Measurements from ENCODE around the gene MRTO4.

Gene MRTO4

DNA sequence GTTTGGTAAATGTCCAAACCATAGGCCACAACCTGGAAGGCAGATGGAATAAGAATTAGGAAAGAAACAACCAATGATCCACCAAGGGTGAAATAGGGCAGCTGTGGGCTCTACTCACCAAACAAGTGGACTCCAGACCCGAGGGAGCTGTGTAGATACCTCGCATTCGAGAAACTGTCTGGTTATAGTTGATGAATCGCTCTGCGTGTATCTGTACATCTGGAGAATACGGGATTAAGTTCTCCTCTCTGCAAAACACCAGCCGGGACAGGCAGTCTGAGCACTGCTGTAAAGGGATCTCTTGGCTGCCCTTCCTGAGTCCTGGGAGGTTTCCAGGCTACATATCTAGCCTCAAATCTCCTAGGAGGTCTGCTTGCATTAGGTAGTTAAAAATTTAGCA is 32.2 kb upstream of the MRTO4 start:
- no peak overlapping the region for H3K18ac ChIP-seq (ENCODE audit: low read length)
- no peaks in the 10 kb centered on the region for H3K27me3 ChIP-seq (ENCODE audit: control insufficient read depth in 3 of 3, insufficient read depth in 3 of 3, low read depth in 1 of 3, low read length in 3 of 3)
- no peak overlapping the region for H3K14ac ChIP-seq (ENCODE audit: low read length)
- no peak overlapping the region for H4K91ac ChIP-seq (ENCODE audit: low read depth, low read length, poor library complexity)
- no peak overlapping the region for H3K27ac ChIP-seq (replicated peaks; ENCODE audit: low read length)
- H3K4ac ChIP-seq (ENCODE audit: low read length) = no peak overlapping the region
- no peak overlapping the region for H2BK15ac ChIP-seq (ENCODE audit: low read length)
- no peak overlapping the region for H2AK5ac ChIP-seq (ENCODE audit: low read depth, low read length)
- no peaks in the 10 kb centered on the region for H3K9me3 ChIP-seq (replicated peaks in 1 of 2; ENCODE audit: control insufficient read depth in 2 of 2, insufficient read depth in 1 of 2, low read depth in 1 of 2, low read length in 2 of 2)
- no peak overlapping the region for H2BK12ac ChIP-seq (ENCODE audit: low read length)
- DNase-seq (ENCODE audit: low spot score) = no peak
- H2BK120ac ChIP-seq (ENCODE audit: low read depth, low read length) = no peak overlapping the region
- H3K9ac ChIP-seq (ENCODE audit: low read depth, low read length, poor library complexity) = no peak overlapping the region
- peaks cover 37 to 99% of the 10 kb centered on the region in 2 donors for H3K36me3 ChIP-seq (replicated peaks in 1 of 2; ENCODE audit: control insufficient read depth in 2 of 2, insufficient read depth in 2 of 2, low read length in 2 of 2)
- no peak overlapping the region for H3K23ac ChIP-seq (ENCODE audit: low read depth, low read length, poor library complexity)
- H3K4me1 ChIP-seq (ENCODE audit: control insufficient read depth in 2 of 2, insufficient read depth in 1 of 2, low read depth in 1 of 2, low read length in 2 of 2) = no peaks in the 10 kb centered on the region
- peaks cover 4% of the 10 kb centered on the region for H3K79me1 ChIP-seq (ENCODE audit: low read depth, low read length)
- H4K8ac ChIP-seq (ENCODE audit: low read depth, low read length) = no peak overlapping the region
- no peak overlapping the region for H2AFZ ChIP-seq (ENCODE audit: low read length)
- H2BK5ac ChIP-seq (ENCODE audit: low read length) = no peak overlapping the region
- no peak overlapping the region for H3K4me2 ChIP-seq (ENCODE audit: insufficient read depth, low read length, poor library complexity, severe bottlenecking)
- no peak overlapping the region for H3K4me3 ChIP-seq (ENCODE audit: low read length in 2 of 2)
- WGBS, 2 donors (ENCODE audit: extremely low coverage in 2 of 2, insufficient read length in 2 of 2, insufficient replicate concordance in 1 of 2) = no CpG with 5 or more reads among the region's 7 CpGs

- no peak for DNase-seq (ENCODE audit: low spot score)
- H3K9ac ChIP-seq (ENCODE audit: low read depth, low read length, poor library complexity) = no peak overlapping the region
- no peaks in the 10 kb centered on the region for H3K9me3 ChIP-seq (replicated peaks in 1 of 2; ENCODE audit: control insufficient read depth in 2 of 2, insufficient read depth in 1 of 2, low read depth in 1 of 2, low read length in 2 of 2)
- no peak overlapping the region for H2AFZ ChIP-seq (ENCODE audit: low read length)
- no peak overlapping the region for H2AK5ac ChIP-seq (ENCODE audit: low read depth, low read length)
- WGBS, 2 donors (ENCODE audit: extremely low coverage in 2 of 2, insufficient read length in 2 of 2, insufficient replicate concordance in 1 of 2) = no CpG with 5 or more reads among the region's 8 CpGs
- no peak overlapping the region for H3K14ac ChIP-seq (ENCODE audit: low read length)
- H3K4me2 ChIP-seq (ENCODE audit: insufficient read depth, low read length, poor library complexity, severe bottlenecking) = no peak overlapping the region
- no peak overlapping the region for H4K91ac ChIP-seq (ENCODE audit: low read depth, low read length, poor library complexity)
- H2BK15ac ChIP-seq (ENCODE audit: low read length) = no peak overlapping the region
- H3K27ac ChIP-seq (replicated peaks; ENCODE audit: low read length) = no peak overlapping the region
- no peak overlapping the region for H3K4me3 ChIP-seq (ENCODE audit: low read length in 2 of 2)
- no peak overlapping the region for H2BK5ac ChIP-seq (ENCODE audit: low read length)
- no peak overlapping the region for H2BK12ac ChIP-seq (ENCODE audit: low read length)
- H4K8ac ChIP-seq (ENCODE audit: low read depth, low read length) = no peak overlapping the region
- peaks cover 4% of the 10 kb centered on the region for H3K79me1 ChIP-seq (ENCODE audit: low read depth, low read length)
- no peaks in the 10 kb centered on the region for H3K27me3 ChIP-seq (ENCODE audit: control insufficient read depth in 3 of 3, insufficient read depth in 3 of 3, low read depth in 1 of 3, low read length in 3 of 3)
- H3K4ac ChIP-seq (ENCODE audit: low read length) = no peak overlapping the region
- no peaks in the 10 kb centered on the region for H3K4me1 ChIP-seq (ENCODE audit: control insufficient read depth in 2 of 2, insufficient read depth in 1 of 2, low read depth in 1 of 2, low read length in 2 of 2)
- no peak overlapping the region for H2BK120ac ChIP-seq (ENCODE audit: low read depth, low read length)
- H3K36me3 ChIP-seq (replicated peaks in 1 of 2; ENCODE audit: control insufficient read depth in 2 of 2, insufficient read depth in 2 of 2, low read length in 2 of 2) = peaks cover 41 to 100% of the 10 kb centered on the region in 2 donors
- no peak overlapping the region for H3K23ac ChIP-seq (ENCODE audit: low read depth, low read length, poor library complexity)
- no peak overlapping the region for H3K18ac ChIP-seq (ENCODE audit: low read length)
Observed at GRCh38 chr1:19220080-19220846, 31.3 kb upstream of the MRTO4 start.

GRCh38 chr1:19220991-19221390 is 30.6 kb upstream of the MRTO4 start:
- H2BK5ac ChIP-seq (ENCODE audit: low read length) = no peak overlapping the region
- WGBS, 2 donors (ENCODE audit: extremely low coverage in 2 of 2, insufficient read length in 2 of 2, insufficient replicate concordance in 1 of 2) = no CpG with 5 or more reads among the region's 7 CpGs
- no peak overlapping the region for H3K9ac ChIP-seq (ENCODE audit: low read depth, low read length, poor library complexity)
- H3K14ac ChIP-seq (ENCODE audit: low read length) = no peak overlapping the region
- H3K23ac ChIP-seq (ENCODE audit: low read depth, low read length, poor library complexity) = no peak overlapping the region
- H4K91ac ChIP-seq (ENCODE audit: low read depth, low read length, poor library complexity) = no peak overlapping the region
- H3K9me3 ChIP-seq (replicated peaks in 1 of 2; ENCODE audit: control insufficient read depth in 2 of 2, insufficient read depth in 1 of 2, low read depth in 1 of 2, low read length in 2 of 2) = no peaks in the 10 kb centered on the region
- H2AFZ ChIP-seq (ENCODE audit: low read length) = no peak overlapping the region
- peaks cover 4% of the 10 kb centered on the region for H3K79me1 ChIP-seq (ENCODE audit: low read depth, low read length)
- H3K27ac ChIP-seq (replicated peaks; ENCODE audit: low read length) = no peak overlapping the region
- H3K36me3 ChIP-seq (replicated peaks in 1 of 2; ENCODE audit: control insufficient read depth in 2 of 2, insufficient read depth in 2 of 2, low read length in 2 of 2) = peaks cover 45 to 100% of the 10 kb centered on the region in 2 donors
- no peak overlapping the region for H2BK120ac ChIP-seq (ENCODE audit: low read depth, low read length)
- no peak overlapping the region for H4K8ac ChIP-seq (ENCODE audit: low read depth, low read length)
- no peaks in the 10 kb centered on the region for H3K27me3 ChIP-seq (ENCODE audit: control insufficient read depth in 3 of 3, insufficient read depth in 3 of 3, low read depth in 1 of 3, low read length in 3 of 3)
- no peak overlapping the region for H3K18ac ChIP-seq (ENCODE audit: low read length)
- H3K4ac ChIP-seq (ENCODE audit: low read length) = no peak overlapping the region
- no peak for DNase-seq (ENCODE audit: low spot score)
- no peak overlapping the region for H2BK12ac ChIP-seq (ENCODE audit: low read length)
- H3K4me2 ChIP-seq (ENCODE audit: insufficient read depth, low read length, poor library complexity, severe bottlenecking) = no peak overlapping the region
- no peak overlapping the region for H3K4me3 ChIP-seq (ENCODE audit: low read length in 2 of 2)
- no peaks in the 10 kb centered on the region for H3K4me1 ChIP-seq (ENCODE audit: control insufficient read depth in 2 of 2, insufficient read depth in 1 of 2, low read depth in 1 of 2, low read length in 2 of 2)
- H2AK5ac ChIP-seq (ENCODE audit: low read depth, low read length) = no peak overlapping the region
- H2BK15ac ChIP-seq (ENCODE audit: low read length) = no peak overlapping the region

GRCh38 chr1:19222573-19222972 is 29.0 kb upstream of the MRTO4 start:
- no peak overlapping the region for H3K27ac ChIP-seq (replicated peaks; ENCODE audit: low read length)
- no peak overlapping the region for H2BK120ac ChIP-seq (ENCODE audit: low read depth, low read length)
- H2AK5ac ChIP-seq (ENCODE audit: low read depth, low read length) = no peak overlapping the region
- no peak overlapping the region for H3K4ac ChIP-seq (ENCODE audit: low read length)
- no peak overlapping the region for H3K9ac ChIP-seq (ENCODE audit: low read depth, low read length, poor library complexity)
- no peak overlapping the region for H4K8ac ChIP-seq (ENCODE audit: low read depth, low read length)
- H3K4me2 ChIP-seq (ENCODE audit: insufficient read depth, low read length, poor library complexity, severe bottlenecking) = no peak overlapping the region
- no peak overlapping the region for H3K4me3 ChIP-seq (ENCODE audit: low read length in 2 of 2)
- no peak overlapping the region for H2BK15ac ChIP-seq (ENCODE audit: low read length)
- no peak overlapping the region for H2BK12ac ChIP-seq (ENCODE audit: low read length)
- DNase-seq (ENCODE audit: low spot score) = no peak
- no peak overlapping the region for H3K18ac ChIP-seq (ENCODE audit: low read length)
- H3K9me3 ChIP-seq (replicated peaks in 1 of 2; ENCODE audit: control insufficient read depth in 2 of 2, insufficient read depth in 1 of 2, low read depth in 1 of 2, low read length in 2 of 2) = no peaks in the 10 kb centered on the region
- WGBS, 2 donors (ENCODE audit: extremely low coverage in 2 of 2, insufficient read length in 2 of 2, insufficient replicate concordance in 1 of 2) = no CpG with 5 or more reads among the region's 11 CpGs
- no peak overlapping the region for H2AFZ ChIP-seq (ENCODE audit: low read length)
- peaks cover 54 to 97% of the 10 kb centered on the region in 2 donors for H3K36me3 ChIP-seq (replicated peaks in 1 of 2; ENCODE audit: control insufficient read depth in 2 of 2, insufficient read depth in 2 of 2, low read length in 2 of 2)
- H3K4me1 ChIP-seq (ENCODE audit: control insufficient read depth in 2 of 2, insufficient read depth in 1 of 2, low read depth in 1 of 2, low read length in 2 of 2) = no peaks in the 10 kb centered on the region
- no peaks in the 10 kb centered on the region for H3K27me3 ChIP-seq (ENCODE audit: control insufficient read depth in 3 of 3, insufficient read depth in 3 of 3, low read depth in 1 of 3, low read length in 3 of 3)
- no peak overlapping the region for H3K23ac ChIP-seq (ENCODE audit: low read depth, low read length, poor library complexity)
- H3K79me1 ChIP-seq (ENCODE audit: low read depth, low read length) = peaks cover 4% of the 10 kb centered on the region
- no peak overlapping the region for H2BK5ac ChIP-seq (ENCODE audit: low read length)
- H3K14ac ChIP-seq (ENCODE audit: low read length) = no peak overlapping the region
- H4K91ac ChIP-seq (ENCODE audit: low read depth, low read length, poor library complexity) = no peak overlapping the region
